ENCODE results near the gene TBCK.

Gene TBCK

GRCh38 chr4:106299977-106300376, 16.0 kb downstream of the TBCK start:
- in situ Hi-C loops (cut with HindIII; ENCODE audit: low pct_ligation_motif_present, low pct_unique_long_range_greater_than_20kb, low sequenced_read_pairs) = no loop called here
- DNase-seq = no peak

DNA sequence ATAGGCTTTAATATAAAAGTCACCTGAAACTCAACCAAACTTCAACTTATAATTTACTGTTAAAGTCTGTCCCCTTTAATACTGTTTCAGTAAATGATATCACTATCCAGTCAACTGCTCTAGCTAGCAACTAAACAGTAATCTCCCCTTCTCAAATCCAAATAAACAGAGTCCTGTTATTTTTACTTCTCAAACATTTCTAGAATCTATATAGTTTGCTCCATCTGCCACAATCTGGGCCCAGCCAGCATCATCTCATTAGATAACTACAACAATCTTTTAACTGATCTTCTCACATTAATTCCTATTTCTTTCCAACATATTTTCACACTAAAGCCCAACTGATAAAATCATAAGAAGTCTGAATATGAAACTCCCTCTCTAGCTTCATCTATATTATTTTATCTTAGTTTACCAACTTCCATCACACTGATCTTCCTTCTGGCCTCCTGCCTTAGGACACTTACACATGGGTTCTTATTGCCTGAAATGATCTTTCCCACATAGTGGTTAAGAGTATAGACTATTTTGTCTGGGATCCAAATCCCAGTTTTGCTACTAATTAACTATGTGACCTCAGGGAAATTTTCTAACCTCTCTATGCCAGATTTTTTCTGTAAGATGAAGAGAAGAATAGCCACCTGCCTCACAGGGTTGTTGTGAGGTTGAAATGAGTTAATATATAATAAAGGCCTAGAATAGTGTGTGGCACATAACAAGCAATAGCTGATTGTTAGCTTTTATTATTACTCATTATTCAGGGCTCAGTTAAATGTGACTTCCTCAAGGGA, 18.6 kb downstream of the TBCK start:
- in situ Hi-C loops (cut with HindIII; ENCODE audit: low pct_ligation_motif_present, low pct_unique_long_range_greater_than_20kb, low sequenced_read_pairs) = no loop called here
- peak; percentile 20 for DNase-seq

DNA sequence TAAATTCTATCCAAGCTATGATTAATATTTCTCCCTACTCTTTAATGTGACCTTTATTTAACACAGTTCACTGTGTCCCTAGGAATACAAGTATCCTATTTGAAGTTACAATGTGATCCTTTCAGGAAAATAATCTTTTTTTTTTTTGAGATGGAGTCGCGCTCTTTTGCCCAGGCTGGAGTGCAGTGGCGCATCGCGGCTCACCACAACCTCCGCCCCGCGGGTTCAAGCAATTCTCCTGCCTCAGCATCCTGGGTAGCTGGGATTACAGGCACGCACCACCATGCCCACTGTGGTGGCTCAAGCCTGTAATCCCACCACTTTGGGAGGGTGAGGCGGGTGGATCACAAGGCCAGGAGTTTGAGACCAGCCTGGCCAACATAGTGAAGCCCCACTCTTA, 21.9 kb downstream of the TBCK start:
- in situ Hi-C loops (cut with HindIII; ENCODE audit: low pct_ligation_motif_present, low pct_unique_long_range_greater_than_20kb, low sequenced_read_pairs) = no loop called here
- no peak for DNase-seq

DNA sequence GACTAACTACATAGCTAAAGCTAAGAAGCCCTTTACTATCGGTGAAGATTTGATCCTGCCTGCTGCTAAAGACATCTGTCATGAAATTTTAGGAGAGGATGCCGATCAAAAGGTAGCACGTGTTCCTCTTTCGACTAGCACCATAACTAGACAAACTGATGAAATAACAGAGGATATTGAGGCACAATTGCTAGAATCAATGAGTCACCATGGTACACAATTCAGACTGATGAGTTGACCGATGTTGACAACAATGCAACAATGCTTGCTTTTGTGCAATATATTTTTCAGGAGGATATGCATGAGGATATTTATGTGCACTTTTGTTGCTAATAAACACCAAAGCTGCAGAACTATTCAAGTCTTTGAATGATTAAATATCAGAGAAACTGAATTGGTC, 24.3 kb downstream of the TBCK start:
- DNase-seq = no peak
- in situ Hi-C loops (cut with HindIII; ENCODE audit: low pct_ligation_motif_present, low pct_unique_long_range_greater_than_20kb, low sequenced_read_pairs) = no loop called here

GRCh38 chr4:106289737-106290136, 26.3 kb downstream of the TBCK start:
- in situ Hi-C loops (cut with HindIII; ENCODE audit: low pct_ligation_motif_present, low pct_unique_long_range_greater_than_20kb, low sequenced_read_pairs) = no loop called here
- DNase-seq = no peak

- peak; percentile 85 for DNase-seq
- in situ Hi-C loops (cut with HindIII; ENCODE audit: low pct_ligation_motif_present, low pct_unique_long_range_greater_than_20kb, low sequenced_read_pairs) = no loop called here
These were observed 28.5 kb downstream of the TBCK start for GRCh38 chr4:106287353-106287969.

GRCh38 chr4:106286611-106287010, 29.4 kb downstream of the TBCK start:
- no peak for DNase-seq
- in situ Hi-C loops (cut with HindIII; ENCODE audit: low pct_ligation_motif_present, low pct_unique_long_range_greater_than_20kb, low sequenced_read_pairs) = no loop called here

- in situ Hi-C loops (cut with HindIII; ENCODE audit: low pct_ligation_motif_present, low pct_unique_long_range_greater_than_20kb, low sequenced_read_pairs) = no loop called here
- DNase-seq = no peak
These were observed 31.8 kb downstream of the TBCK start for GRCh38 chr4:106284227-106284626.

- no peak for DNase-seq
- in situ Hi-C loops (cut with HindIII; ENCODE audit: low pct_ligation_motif_present, low pct_unique_long_range_greater_than_20kb, low sequenced_read_pairs) = no loop called here
These were observed 38.8 kb downstream of the TBCK start for GRCh38 chr4:106277140-106277675.

- in situ Hi-C loops (cut with HindIII; ENCODE audit: low pct_ligation_motif_present, low pct_unique_long_range_greater_than_20kb, low sequenced_read_pairs) = no loop called here
- DNase-seq = no peak
These were observed 42.2 kb downstream of the TBCK start for GRCh38 chr4:106273831-106274230.

GRCh38 chr4:106270736-106271135, 45.3 kb downstream of the TBCK start:
- no peak for DNase-seq
- in situ Hi-C loops (cut with HindIII; ENCODE audit: low pct_ligation_motif_present, low pct_unique_long_range_greater_than_20kb, low sequenced_read_pairs) = no loop called here

DNA sequence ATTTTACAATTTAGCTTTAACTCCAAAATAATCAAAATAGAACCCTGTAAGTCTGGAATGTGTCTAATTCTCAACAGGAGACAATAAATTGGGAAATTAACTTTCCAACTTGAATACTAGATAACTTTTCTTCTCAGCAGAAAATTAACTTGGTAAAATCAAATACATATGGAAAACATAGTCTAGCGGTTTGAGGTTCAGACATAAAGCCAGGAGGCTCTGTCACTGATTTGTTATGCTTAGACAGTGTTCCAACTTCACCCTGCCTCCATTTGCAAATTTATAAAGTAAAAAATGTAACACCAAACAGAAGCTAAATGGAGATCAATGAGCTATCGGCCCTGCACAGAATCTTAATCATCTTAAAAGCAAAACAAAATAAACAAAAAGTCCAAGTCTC, 46.3 kb downstream of the TBCK start:
- no peak for DNase-seq
- in situ Hi-C loops (cut with HindIII; ENCODE audit: low pct_ligation_motif_present, low pct_unique_long_range_greater_than_20kb, low sequenced_read_pairs) = no loop called here

- DNase-seq = no peak
- in situ Hi-C loops (cut with HindIII; ENCODE audit: low pct_ligation_motif_present, low pct_unique_long_range_greater_than_20kb, low sequenced_read_pairs) = no loop called here
These were observed 47.2 kb downstream of the TBCK start for GRCh38 chr4:106268786-106269185.

GRCh38 chr4:106266201-106266600, 49.8 kb downstream of the TBCK start:
- in situ Hi-C loops (cut with HindIII; ENCODE audit: low pct_ligation_motif_present, low pct_unique_long_range_greater_than_20kb, low sequenced_read_pairs) = no loop called here

DNA sequence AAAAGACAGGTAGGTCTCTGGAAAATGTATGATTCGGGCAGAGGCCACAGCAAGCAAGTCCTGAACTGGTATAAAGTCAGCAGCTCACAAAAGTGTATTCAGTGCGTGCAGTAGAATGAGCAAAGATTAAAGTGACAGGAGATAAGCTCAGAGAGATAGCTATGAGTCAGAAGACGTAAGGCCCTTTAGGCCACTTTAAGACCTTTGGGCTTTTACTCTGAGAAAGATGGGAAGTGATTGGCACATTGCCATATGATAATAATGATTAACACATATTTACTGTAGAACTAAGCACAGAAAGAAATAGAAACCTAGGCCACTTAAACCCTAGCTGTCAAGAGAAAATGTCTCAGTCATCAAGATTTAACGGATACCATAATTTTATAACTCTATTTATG, 51.7 kb downstream of the TBCK start:
- DNase-seq = peak; percentile 80
- in situ Hi-C loops (cut with HindIII; ENCODE audit: low pct_ligation_motif_present, low pct_unique_long_range_greater_than_20kb, low sequenced_read_pairs) = no loop called here

More at GRCh38 chr4:106266201-106266600, 49.8 kb downstream of the TBCK start:
- peak; percentile 68 for DNase-seq

DNA sequence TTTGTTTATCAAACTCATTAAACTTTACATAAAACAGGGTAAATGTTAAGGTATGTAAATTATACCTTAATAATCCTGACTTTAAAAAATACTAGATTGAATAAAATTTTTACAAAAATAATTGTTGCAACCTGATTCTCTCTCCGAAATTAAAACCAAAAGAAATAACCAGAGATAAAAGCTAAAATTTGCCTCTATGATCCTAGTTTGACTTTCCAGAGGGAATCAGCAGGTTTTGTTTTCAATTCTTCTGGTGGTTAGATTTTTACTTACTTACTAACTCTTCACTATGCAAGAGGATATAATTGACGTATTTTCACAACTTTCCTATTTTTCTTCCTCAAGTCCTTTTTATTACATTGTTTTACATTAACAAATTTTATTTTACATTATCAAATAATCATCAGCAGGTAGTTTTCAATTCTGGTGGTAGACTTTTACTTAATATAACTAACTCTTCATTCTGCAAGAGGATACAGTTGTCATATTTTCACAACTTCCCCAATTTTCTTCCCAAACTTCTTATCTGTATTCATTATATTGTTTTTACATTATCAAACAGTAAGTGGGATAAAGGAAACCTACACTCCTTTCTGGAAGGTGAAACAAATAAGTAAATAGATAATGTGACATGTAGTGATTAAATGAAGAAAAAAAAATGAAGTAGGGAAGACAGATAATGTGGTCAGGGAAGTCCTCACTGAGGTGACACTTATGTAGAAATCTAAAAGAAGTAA, 52.2 kb downstream of the TBCK start:
- DNase-seq = no peak
- in situ Hi-C loops (cut with HindIII; ENCODE audit: low pct_ligation_motif_present, low pct_unique_long_range_greater_than_20kb, low sequenced_read_pairs) = no loop called here

GRCh38 chr4:106261980-106262379, 54.0 kb downstream of the TBCK start:
- in situ Hi-C loops (cut with HindIII; ENCODE audit: low pct_ligation_motif_present, low pct_unique_long_range_greater_than_20kb, low sequenced_read_pairs) = no loop called here
- no peak for DNase-seq

DNA sequence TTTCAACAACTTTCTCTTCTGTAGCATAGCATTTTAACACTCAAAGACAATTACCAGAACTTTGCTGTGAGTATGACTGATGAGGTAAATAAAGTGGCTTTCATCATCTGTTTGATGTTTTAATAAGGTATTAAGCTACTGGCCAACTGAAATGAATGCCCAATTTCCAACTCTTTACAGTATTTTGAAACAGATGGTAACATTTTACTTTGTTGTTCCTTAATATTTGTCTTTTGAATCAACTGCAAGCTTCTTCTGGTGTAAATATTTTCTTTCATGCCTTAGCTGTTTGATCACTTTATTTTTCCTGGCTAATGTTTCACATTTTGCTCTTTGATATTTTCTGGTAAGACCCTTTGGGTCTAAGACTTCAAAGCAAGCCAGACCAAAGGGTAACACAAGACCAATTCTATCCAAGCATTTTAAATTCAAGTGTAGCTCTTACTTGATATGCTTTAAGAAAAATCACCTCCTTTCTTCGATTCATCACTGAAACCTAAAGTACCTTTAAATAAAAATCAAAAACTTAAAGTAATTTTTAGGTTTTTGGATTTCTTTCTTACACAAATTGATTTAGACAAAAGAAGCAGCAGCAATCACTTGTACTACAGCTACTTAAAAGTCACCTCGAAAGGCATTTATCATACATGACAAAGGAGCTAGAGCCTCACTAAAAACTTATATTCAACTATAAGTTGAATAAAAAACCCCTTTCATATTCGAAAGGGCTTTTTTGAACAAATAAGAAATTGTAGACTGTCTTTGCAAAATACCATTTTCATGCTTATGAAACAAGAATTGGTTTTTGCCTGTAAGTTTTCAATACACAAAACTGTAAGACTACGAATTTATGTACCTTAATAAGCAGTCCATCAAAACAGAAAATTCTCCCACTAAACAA, 57.6 kb downstream of the TBCK start:
- in situ Hi-C loops (cut with HindIII; ENCODE audit: low pct_ligation_motif_present, low pct_unique_long_range_greater_than_20kb, low sequenced_read_pairs) = no loop called here
- no peak for DNase-seq

Measured in ACHN (cell line).